Measurements from ENCODE around the gene TRIM4.

- TF ChIP-seq CTCF (IDR thresholded peaks at IDR 0.05 in 8 of 11, conservative IDR thresholded peaks at IDR 0.05 in 3 of 11) (no peak), POLR2AphosphoS5 (IDR thresholded peaks at IDR 0.05) (no peak)
These were observed 8.9 kb upstream of the TRIM4 start for GRCh38 chr7:99928188-99928587.
